NCI-H2029 treated with DMSO at 0.1 percent for 48 hours (cell line): Measurements from ENCODE around the gene AIFM3.
"Not testable (repeated sequence)": the region's sequence is repeated elsewhere in the genome, so short reads cannot be mapped to it uniquely, and the experiment has no call there.

ENCODE experiments used
- DNase-seq: peaks from one replicate; lab custom pipeline; 2025; lab: John Stamatoyannopoulos, UW

The AIFM3 gene

DNA sequence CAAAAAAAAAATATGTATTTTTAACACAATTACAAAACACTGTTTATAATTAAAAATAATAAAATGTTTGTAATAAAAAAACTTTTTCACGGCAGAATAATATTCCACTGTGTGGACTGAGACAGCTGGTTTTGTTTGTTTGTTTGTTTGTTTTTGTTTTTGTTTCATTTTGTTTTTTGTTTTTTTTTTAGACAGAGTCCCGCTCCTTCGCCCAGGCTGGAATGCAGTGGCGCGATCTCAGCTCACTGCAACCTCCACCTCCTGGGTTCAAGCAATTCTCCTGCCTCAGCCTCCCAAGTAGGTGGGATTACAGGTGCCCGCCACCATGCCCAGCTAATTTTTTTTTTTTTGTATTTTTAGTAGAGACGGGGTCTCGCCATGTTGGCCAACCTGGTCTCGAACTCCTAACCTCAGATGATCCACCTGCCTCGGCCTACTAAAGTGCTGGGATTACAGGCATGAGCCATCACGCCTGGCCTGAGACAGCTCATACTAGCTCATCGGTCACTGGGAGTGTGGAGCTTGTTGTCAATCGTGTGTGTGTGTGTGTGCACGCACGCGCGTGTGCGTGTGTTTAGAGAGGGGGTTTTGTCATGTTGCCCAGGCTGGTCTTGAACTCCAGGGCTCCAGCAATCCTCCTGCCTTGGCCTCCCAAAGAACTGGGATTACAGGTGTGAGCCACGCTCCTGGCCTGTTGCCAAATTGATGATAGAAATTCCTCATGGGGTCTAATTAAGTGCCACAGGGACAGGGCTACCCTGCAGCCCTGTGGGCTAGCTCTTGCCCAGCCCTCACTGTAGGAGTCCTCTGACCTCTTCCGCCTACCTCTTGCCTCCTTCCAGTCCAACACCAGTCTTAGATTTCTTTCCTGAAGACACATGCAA is 7.2 kb upstream of the AIFM3 start:
- no peak for DNase-seq

DNA sequence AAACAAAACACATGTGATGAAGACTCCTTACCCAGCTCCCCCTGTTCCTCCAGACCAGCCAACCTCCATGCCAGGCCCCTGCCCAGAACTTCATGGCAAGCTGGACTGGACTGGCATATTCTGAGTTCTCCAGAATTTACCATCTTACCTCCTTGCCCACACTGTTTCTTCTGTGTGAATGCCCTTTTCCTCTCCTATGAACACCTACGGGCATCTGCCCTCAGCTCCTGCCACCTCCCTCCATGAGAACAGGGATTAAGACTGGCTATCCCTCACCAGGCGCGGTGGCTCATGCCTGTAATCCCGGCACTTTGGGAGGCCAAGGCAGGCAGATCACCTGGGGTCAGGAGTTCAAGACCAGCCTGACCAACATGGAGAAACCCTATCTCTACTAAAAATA is 6.4 kb upstream of the AIFM3 start:
- no peak for DNase-seq

DNA sequence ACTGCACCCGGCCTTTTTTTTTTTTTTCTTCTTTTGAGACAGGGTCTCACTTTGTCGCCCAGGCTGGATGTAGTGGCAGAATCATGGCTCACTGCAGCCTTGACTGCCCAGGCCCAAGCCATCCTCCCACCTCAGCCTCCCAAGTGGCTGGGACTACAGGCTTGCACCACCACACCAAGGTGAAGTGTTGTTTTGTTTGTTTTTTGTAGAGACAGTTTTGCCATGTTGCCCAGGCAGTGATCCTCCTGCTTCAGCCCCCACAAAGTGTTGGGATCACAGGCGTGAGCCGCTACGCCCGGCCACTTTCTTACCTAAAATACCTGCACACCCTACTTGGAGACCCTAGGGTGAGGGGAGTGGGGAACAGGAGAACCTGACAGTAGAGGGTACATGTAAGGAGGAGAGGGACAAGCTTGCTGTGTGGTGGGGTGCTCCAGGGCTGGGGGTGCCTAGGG is 4.5 kb upstream of the AIFM3 start:
- no peak for DNase-seq

DNA sequence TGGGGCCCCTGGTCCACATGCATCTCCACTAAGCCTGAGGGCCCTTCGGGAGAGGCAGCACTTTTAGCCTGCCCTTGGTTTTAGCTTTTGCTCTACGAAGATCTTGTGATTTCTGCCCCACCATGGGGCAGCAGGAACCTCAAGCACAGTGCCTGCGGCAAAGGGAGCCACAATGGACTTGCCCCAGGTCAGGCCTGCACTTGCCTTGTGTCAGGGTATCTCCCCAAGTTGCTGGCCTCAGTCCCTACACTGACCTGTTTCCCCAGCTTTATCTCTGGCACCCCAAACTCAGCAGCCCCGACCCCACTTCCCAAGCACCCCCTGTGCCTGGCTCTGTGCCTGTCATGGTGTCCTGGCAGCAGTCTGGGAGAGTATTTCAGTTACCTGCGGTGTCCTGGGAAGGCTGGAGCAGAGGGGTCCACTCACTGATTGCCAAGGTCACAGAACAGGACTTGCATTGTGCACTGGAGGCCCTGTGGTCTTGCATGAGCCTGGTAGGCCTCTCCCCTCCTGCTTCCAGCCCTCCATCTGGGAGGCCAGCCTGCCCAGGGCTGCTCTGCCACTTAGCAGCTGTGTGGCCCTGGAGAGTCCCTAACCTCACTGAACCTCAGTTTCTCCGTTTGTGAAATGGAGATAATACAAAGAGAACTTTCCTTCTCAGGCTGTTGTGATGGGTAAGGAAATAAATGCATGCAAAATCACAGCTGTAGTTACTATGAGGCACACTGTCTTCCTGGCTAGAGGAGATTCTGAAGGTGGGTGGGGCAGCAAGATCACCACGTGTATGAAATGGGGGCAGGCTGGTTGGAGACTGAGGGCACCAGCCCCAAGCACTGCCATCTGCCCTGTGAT is 3.6 kb upstream of the AIFM3 start:
- no peak for DNase-seq

DNA sequence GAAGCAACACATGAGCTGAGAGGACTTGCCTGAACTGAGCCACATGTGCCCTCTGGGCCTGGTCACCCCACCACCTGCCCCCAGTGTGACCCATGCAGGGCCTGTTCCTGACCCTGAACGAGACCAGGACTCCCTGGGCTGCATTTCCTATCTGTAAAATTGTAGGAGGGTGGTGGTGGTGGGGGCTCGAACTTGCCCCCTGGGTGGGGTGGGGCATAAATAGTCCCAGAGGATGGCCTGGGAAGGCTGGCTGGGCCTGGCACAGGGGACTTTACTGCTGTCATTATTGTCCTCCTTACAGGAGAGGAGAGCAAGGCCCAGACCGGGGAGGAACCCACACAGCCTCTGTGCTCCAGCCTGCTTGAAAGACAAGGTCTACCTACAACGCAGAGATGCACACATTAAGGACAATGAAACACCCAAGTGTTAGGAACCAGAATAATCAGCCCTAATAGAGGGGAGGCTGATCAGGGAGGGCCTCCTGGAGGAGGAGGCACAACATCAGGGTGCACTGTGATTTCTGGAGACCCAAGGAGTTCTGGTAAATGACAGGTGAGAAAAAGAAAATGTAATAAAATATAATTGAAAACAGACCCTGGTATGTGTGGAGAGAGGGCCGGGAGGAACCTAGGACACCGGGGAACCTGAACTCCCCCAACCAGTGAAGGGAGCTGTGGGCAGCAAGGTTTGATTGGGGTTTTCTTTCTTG is 2.8 kb upstream of the AIFM3 start:
- no peak for DNase-seq

DNA sequence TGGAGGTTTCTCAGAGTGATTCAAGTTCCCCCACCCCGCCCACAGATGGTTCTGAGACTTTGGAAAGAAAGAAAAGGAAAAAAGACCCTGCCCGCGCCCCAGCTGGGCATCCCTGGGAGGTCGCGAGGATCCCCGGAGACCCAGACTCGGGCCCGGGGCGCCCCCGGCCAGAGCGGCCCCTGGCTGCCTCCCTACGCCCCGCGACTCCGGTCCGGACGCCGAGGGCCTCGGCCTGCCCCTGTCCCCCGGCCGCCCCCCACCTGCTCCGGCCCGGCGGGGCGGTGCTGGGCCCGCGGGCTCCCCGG is 2.3 kb upstream of the AIFM3 start:
- DNase-seq: no peak

DNA sequence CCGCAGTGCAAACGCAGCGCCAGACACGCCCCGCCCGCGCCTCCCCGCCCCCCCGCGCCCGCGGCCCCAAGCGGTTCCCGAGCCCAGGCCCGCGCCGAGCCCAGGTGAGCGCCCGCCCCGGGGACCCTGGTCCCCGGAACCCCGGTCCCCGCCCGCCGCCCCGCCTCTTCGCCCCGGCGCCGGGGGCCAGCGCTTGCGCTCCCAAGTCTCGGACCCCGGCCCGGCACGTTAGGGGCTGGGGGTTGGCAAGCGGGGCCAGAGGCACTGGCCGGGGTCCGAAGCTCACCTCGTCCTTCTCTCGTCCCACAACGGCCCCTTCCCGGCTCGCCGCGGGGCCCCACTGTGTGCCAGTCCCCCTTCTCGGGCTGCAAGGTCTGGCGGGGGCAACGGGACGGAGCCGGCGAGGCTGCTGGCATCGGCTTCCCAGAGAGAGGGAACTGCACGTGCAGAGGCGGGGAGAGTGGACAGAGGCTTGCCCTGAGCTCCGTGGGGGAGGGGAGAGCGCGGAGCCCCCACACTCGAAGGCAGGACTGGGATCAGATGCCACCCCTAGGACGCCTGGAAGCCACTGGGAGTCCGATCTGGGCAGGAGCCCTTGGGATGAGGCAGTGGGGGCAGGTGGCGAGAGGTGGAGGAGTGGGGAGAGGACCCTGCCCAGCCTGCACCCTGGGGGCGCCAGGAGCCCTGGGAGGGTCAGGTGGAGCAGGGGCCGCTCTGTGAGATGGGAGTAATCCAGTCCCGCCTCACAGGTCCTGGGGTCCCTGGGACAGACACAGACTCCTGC is 1.8 kb upstream of the AIFM3 start:
- DNase-seq: no peak

DNA sequence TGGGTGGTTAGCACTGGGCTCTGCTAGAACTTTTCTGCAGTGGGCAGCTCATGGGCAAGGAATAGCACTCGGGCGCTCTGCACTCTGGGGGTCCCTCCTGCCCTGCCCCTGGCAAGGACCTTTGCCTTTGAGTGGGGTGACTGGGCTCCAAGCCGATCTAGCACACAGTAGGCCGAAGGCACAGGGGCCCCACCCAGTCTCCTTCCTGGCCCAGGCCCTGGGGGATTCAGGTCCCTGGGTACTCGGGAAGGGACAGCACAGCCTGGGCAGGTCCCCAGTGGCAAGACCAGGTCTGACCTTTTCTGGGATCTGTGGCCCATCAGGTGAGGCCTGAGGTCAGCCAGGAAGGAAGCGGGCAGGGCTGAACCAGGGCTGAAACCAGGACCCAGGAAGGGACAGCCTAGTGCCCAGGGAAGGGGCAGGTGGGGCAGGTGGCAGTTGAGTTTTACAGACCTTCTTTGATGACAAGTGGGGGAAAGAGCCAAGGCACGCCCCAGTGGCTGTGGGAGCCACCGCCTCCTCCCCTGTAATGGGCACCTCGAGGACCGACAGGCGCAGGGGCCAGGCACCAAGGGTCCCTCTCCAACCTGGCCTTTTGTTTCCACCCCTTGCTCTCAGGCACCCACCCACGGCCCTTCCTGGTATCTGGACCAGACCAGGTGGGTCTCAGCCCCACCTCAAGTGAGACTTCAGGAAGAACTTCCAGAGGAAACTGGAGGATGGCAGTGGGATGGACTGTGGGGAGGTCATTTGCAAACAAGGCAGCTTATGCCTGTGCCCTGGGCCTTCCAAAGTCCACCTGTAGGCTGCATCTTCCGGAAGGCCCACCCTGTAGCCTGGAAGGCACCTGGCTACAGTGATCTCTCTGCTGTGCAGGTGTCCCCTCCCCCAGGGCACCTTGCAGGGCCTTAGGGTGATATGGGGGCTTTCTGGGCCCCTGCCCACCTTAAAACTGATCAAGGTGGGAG is 883 bp upstream of the AIFM3 start:
- no peak for DNase-seq

DNA sequence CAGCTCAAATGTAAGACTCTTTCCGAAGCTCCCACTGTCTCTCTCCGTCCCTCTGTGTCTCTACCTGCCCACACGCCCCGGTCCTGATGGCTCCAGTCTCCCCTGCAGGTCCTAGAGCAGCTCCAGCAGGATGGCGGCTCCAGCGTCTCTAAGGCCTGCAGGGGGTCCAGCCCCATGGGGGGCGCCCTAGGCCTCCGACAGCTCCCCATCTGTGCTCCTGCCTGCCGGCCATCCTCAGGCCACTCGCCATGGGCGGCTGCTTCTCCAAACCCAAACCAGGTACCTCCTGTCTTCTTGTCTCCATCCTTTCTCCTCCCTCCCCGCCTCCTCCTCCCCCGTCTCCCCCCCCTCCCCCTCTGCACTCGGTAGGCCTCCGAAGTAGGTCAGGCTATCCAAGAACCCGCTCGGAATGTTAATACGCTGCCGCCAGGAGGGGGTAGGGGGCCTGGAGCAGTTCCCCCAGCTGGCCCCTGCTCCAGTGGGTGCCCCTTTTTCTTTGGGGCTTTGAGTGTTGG is 699 bp downstream of the AIFM3 start:
- no peak for DNase-seq

DNA sequence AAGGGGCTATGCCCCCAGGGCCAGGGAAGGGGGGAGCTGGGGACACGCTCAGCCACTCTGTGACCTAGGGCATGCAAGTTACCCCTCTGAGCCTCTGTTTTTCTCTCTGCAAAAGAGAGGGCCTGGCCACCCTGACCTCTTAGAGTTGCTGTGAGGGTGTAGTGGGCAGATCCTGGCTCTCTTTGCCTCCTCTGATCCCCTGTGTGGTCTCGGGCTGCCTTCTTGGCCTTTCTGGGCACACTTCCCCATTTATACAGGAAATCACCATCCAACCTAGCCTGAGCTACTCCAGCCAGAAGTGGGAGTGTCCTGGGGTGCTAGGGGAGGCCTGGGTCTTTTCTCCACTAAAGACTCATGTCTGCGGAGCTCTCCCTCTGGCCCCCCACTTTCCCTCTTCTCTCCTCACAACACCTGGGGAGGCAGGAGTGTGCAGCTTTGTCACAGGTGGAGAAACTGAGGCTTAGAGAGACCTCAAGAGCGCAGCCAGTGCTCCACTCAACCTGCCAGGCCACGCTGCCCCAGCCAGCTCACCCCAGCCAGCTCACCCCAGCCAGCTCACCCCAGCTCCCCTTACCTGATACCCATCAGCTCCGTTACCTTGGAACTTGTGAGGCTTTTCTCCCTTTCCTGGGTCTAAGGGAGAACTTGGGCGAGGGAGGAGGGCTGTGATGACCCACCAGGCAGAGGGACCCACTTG is 1.4 kb downstream of the AIFM3 start:
- no peak for DNase-seq

DNA sequence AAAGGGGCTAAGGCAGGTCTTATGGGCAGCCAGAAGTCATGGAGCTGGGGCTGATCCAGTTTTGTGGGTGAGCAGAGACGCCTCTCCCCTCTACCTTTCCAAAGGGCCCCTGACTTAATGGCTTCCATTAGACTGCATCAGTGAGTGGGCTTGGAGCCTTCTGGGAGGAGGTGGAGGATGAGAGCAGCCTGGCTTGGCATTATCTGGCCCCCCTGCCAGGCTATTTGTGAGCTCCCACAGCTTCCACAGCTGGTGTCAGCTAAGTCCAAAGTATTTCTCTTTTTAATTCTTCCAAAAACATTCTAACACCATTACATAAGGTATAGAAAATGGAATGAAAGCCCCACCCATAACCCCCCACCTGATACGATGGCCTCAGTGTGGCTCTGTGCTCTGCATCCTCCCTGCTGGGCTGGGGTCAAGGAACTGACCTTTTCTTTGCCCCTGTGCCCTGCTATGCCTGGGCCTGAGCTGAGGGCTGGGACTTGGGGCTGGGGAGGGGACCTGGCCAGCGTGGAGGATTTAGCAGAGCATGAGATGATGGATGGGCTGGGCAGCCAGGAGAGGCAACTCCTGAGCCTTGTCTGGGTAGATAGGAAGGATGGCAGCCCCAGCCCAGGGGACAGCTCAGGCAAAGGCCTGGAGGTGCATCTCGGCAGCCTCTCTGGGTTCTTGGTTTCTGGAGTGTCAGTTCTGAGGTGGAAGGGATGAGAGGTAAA is 4.0 kb downstream of the AIFM3 start:
- DNase-seq: no peak

DNA sequence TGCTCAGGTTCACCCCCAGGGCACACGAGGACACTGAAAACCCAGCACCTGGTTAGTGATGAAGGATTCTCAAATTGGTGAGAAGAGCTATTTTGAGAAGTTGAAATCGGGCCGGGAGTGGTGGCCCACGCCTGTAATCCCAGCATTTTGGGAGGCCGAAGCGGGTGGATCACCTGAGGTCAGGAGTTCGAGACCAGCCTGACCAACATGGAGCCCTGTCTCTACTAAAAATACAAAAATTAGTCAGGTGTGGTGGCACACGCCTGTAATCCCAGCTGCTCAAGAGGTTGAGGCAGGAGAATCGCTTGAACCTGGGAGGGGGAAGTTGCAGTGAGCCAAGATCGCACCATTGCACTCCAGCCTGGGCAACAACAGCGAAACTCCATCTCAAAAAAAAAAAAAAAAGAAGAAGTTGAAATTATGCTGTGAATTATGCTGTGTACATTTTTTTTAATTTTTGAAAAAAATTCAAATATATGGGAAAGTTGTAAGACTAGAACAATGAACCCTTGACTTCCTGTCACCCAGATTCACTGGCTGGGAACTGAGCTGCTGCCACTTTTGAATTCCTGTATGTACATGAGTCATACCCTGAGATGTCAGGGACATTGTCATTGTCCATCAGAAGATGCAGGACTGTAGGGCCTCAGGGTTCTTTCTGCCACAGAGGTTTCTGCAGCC is 5.1 kb downstream of the AIFM3 start:
- DNase-seq: not testable (repeated sequence)

DNA sequence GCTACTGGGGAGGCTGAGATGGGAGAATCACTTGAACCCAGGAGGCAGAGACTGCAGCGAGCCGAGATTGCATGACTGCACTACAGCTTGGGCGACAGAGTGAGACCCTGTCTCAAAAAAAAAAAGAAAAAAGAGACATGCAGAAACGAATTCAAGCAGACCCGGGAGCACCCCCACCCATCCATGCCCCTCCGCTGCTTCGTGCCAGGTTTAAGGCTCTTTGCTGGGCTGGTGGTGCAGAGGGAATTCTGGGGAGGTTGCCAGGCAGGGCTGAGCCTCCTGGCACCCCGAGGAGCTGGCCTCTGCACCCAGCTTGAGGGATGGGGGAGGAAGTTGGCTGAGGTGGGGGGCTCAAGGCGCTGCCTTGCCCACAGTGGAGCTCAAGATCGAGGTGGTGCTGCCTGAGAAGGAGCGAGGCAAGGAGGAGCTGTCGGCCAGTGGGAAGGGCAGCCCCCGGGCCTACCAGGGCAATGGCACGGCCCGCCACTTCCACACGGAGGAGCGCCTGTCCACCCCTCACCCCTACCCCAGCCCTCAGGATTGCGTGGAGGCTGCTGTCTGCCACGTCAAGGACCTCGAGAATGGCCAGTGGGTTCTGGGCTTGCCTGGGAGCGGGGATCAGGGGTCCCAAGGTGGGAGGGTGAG is 6.0 kb downstream of the AIFM3 start:
- no peak for DNase-seq

DNA sequence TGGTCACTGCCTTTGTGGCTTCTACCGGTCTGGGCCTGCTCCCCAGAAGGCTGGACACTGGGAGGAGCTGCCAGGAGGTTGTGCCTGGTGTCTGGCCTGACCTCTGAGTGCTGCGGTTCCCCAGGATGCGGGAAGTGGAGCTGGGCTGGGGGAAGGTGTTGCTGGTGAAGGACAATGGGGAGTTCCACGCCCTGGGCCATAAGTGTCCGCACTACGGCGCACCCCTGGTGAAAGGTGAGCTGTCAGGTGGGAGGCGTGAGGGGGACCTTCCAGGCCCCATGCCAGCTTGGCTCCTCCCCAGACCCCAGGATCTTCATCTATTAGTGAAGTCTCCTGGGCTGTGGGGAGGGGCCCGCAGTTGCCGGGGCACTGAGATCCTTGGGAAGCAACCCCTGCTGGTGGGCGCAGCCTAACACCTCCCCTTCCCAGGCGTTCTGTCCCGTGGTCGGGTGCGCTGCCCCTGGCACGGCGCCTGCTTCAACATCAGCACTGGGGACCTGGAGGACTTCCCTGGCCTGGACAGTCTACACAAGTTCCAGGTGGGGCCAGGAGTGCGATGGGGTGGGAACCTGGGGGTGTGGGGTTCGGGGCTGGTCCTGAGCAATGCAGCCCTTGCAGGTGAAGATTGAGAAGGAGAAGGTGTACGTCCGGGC is 6.7 kb downstream of the AIFM3 start:
- DNase-seq: no peak

DNA sequence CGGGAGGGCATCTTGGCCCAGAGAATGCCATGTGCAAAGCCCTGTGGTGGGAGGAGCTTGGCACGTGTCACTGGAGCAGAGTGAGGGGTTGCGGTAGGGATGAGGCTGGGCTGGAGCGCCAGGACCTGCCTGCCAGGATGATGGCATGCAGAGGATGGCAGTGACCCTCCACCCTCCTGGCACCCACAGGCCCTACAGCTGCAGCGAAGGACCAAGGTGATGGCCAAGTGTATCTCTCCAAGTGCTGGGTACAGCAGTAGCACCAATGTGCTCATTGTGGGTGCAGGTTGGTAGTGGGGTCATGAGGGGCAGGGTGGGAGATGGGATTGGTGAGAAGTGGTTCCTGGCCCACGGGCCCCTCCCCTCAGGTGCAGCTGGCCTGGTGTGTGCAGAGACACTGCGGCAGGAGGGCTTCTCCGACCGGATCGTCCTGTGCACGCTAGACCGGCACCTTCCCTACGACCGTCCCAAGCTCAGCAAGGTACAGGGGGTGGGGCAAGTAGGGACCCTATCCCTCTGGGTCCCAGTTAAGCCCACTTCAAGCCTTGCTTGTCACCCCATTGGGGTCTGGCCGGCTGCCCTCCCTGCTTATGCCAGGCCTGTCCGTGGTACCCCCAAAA is 7.4 kb downstream of the AIFM3 start:
- peak; percentile 10 for DNase-seq

DNA sequence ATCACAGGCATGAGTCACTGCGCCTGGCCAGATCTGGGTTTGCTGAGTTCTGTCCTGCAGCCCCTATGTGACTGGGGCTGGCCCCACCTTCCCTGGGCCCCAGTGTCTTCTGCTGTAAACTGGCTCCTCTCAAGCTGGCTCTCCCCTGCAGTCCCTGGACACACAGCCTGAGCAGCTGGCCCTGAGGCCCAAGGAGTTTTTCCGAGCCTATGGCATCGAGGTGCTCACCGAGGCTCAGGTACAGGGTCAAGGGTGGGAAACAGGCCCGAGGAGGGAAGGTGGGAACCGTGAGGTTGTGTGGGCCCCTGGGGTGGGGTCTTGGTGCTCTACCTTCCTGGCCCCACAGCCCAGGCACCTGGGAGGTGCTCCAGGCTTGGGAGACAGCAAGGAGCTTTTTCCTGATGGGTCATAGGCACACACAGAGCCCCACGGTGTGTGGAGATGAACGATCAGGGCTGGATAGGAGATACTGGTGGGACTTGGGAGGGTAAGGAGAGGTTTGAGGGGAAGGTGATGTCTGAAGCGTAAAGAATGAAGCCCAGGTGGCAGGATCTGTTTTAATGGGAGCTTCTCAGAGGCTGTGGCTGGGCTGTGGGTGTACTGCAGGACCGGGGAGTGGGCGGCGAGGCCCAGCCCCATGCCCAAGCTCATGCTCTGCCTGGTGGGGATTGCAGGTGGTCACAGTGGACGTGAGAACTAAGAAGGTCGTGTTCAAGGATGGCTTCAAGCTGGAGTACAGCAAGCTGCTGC is 8.7 kb downstream of the AIFM3 start:
- no peak for DNase-seq
